ENCODE measurements around the gene KCNAB2.

The KCNAB2 gene

DNA sequence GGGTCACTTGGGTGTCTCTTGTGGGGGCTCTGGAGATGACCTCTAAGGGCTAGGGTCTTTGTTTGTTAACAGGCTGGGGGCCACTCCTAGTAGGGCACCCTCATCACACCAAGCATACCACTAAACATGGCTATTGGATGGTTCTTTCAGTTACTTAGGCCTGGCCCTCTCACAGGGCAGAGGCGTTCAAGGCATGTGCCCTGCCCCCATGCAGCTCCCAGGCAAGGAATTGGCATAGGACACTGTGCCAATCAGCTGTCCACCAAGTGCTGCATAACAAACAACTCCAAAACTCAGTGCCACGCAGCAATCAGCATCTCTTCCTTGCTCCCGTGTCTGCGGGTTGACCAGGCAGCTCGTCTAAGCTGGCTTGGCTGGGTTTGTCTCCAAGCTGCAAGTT lies 2.1 kb upstream of the KCNAB2 start:
- H3K27ac ChIP-seq (replicated peaks) = no peak overlapping the region
- no peaks in the 10 kb centered on the region for H3K27me3 ChIP-seq (ENCODE audit: insufficient read depth, poor library complexity, severe bottlenecking)
- DNase-seq (ENCODE audit: low read depth in 1 of 2, low spot score in 1 of 2) = no peak
- no peak overlapping the region for H3K4me3 ChIP-seq (replicated peaks; ENCODE audit: insufficient read depth, low read length)
- TF ChIP-seq GABPA (IDR thresholded peaks at IDR 0.05; ENCODE audit: low read depth) (no peak), POLR2AphosphoS5 (IDR thresholded peaks at IDR 0.05; ENCODE audit: low read depth) (no peak), SPI1 (IDR thresholded peaks at IDR 0.05; ENCODE audit: borderline replicate concordance, low read depth) (no peak)
- TF ChIP-seq, protein P1, sequence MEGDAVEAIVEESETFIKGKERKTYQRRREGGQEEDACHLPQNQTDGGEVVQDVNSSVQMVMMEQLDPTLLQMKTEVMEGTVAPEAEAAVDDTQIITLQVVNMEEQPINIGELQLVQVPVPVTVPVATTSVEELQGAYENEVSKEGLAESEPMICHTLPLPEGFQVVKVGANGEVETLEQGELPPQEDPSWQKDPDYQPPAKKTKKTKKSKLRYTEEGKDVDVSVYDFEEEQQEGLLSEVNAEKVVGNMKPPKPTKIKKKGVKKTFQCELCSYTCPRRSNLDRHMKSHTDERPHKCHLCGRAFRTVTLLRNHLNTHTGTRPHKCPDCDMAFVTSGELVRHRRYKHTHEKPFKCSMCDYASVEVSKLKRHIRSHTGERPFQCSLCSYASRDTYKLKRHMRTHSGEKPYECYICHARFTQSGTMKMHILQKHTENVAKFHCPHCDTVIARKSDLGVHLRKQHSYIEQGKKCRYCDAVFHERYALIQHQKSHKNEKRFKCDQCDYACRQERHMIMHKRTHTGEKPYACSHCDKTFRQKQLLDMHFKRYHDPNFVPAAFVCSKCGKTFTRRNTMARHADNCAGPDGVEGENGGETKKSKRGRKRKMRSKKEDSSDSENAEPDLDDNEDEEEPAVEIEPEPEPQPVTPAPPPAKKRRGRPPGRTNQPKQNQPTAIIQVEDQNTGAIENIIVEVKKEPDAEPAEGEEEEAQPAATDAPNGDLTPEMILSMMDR (IDR thresholded peaks at IDR 0.05; ENCODE audit: insufficient read depth, low read length) = no peak
- TF ChIP-seq, protein P2, sequence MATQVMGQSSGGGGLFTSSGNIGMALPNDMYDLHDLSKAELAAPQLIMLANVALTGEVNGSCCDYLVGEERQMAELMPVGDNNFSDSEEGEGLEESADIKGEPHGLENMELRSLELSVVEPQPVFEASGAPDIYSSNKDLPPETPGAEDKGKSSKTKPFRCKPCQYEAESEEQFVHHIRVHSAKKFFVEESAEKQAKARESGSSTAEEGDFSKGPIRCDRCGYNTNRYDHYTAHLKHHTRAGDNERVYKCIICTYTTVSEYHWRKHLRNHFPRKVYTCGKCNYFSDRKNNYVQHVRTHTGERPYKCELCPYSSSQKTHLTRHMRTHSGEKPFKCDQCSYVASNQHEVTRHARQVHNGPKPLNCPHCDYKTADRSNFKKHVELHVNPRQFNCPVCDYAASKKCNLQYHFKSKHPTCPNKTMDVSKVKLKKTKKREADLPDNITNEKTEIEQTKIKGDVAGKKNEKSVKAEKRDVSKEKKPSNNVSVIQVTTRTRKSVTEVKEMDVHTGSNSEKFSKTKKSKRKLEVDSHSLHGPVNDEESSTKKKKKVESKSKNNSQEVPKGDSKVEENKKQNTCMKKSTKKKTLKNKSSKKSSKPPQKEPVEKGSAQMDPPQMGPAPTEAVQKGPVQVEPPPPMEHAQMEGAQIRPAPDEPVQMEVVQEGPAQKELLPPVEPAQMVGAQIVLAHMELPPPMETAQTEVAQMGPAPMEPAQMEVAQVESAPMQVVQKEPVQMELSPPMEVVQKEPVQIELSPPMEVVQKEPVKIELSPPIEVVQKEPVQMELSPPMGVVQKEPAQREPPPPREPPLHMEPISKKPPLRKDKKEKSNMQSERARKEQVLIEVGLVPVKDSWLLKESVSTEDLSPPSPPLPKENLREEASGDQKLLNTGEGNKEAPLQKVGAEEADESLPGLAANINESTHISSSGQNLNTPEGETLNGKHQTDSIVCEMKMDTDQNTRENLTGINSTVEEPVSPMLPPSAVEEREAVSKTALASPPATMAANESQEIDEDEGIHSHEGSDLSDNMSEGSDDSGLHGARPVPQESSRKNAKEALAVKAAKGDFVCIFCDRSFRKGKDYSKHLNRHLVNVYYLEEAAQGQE (IDR thresholded peaks at IDR 0.05; ENCODE audit: insufficient replicate concordance, low read depth) = no peak

DNA sequence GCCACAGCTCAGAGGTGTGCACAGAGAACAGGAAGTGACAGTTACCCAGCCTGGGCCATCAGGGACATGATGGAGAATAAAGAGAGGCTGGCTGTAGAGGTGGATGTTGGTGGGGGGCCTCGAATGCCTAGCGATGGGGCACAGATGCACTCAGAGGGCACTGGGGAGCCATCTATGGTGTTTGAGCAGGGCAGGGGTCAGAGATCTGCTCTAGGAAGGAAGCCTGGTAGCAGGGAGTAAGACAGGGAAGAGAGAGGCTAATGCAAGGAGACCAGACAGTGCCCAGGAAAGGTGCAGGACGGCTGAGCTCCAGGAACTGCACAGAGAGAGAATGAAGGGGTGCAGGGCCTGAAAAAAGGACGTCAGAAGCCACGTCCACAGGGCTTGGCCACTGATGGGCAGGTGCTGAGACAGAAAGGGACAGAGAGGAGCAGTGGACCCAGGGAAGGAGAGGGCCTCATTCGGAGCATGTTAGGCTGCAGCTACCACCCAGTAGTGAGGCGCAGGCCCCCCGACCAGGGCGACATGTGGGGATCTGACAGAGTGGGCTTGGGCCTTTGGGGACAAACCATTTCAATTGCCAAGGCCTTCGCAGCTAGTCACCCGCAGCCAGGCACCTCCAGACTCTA lies 1.1 kb upstream of the KCNAB2 start:
- TF ChIP-seq POLR2AphosphoS5 (IDR thresholded peaks at IDR 0.05; ENCODE audit: low read depth) (peak; percentile 58), GABPA (IDR thresholded peaks at IDR 0.05; ENCODE audit: low read depth) (no peak)
- Histone ChIP-seq H3K4me3 (replicated peaks; ENCODE audit: insufficient read depth, low read length) (no peak overlapping the region), H3K27me3 (ENCODE audit: insufficient read depth, poor library complexity, severe bottlenecking) (no peaks in the 10 kb centered on the region), H3K27ac (replicated peaks) (no peak overlapping the region)
- no peak for DNase-seq (ENCODE audit: low read depth in 1 of 2, low spot score in 1 of 2)

DNA sequence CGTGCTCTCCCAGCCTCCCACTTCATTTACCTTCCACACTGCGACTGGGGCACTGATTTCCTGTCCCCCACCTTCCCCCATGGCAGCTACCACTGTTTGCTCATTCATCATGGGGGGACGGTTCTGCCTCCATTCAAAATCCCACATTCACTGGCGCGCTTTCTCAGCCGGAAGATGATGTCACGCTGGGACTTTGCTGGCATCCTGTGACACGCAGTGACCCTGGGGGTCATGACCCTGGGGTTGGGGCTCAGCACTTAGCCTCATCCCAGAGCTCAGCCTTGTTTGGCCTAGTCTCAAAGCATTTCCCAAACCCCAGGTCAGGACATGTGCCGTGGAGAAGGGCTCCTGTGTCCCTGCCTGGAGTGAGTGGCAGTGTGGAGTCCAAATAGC lies 582 bp upstream of the KCNAB2 start:
- no peak for DNase-seq (ENCODE audit: low read depth in 1 of 2, low spot score in 1 of 2)
- Histone ChIP-seq H3K27me3 (ENCODE audit: insufficient read depth, poor library complexity, severe bottlenecking) (no peaks in the 10 kb centered on the region), H3K27ac (replicated peaks) (no peak overlapping the region), H3K4me3 (replicated peaks; ENCODE audit: insufficient read depth, low read length) (no peak overlapping the region)
- no peak for TF ChIP-seq POLR2AphosphoS5 (IDR thresholded peaks at IDR 0.05; ENCODE audit: low read depth)

DNA sequence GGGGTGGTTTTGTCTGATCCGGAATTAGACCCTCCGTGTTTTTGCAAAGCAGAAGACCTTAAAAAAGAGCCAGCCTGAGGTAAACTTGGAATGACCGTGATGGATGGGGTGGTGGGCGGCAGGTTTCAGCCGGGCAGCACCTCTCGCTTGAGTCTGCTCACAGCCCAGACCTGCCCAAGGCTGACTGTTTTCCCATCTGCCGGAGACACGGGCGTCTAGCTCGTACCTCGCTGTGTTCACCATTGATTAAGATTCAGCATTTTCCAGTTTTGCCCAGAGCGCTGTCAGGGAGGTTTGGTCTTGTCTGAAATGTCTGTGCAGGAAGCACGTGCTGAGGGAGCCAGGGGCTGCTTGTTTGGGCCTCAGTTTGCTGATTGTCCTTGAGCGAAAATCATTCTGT lies 591 bp downstream of the KCNAB2 start:
- H3K4me3 ChIP-seq (replicated peaks; ENCODE audit: insufficient read depth, low read length) = no peak overlapping the region
- no peak for DNase-seq (ENCODE audit: low read depth in 1 of 2, low spot score in 1 of 2)
- TF ChIP-seq GABPA (IDR thresholded peaks at IDR 0.05; ENCODE audit: low read depth) (no peak), SPI1 (IDR thresholded peaks at IDR 0.05; ENCODE audit: borderline replicate concordance, low read depth) (no peak), POLR2AphosphoS5 (IDR thresholded peaks at IDR 0.05; ENCODE audit: low read depth) (no peak; the same call in 1 of the 2 replicates)
- TF ChIP-seq, protein P1 (IDR thresholded peaks at IDR 0.05; ENCODE audit: insufficient read depth, low read length) = no peak
- TF ChIP-seq, protein P2 (IDR thresholded peaks at IDR 0.05; ENCODE audit: insufficient replicate concordance, low read depth) = no peak
- H3K27ac ChIP-seq (replicated peaks) = no peak overlapping the region
- no peaks in the 10 kb centered on the region for H3K27me3 ChIP-seq (ENCODE audit: insufficient read depth, poor library complexity, severe bottlenecking)

Data from HL-60 (cell line).